Suprapubic skin (tissue), 3 donors: ENCODE results near the gene SYDE2.

ENCODE experiments used
- EP300 ChIP-seq: sonication (generic); formaldehyde crosslinking; IDR thresholded peaks from one replicate; pipeline ENCODE4 v1.6.1; 2017; ENCODE audit warnings: antibody characterized with exemption
- POLR2A ChIP-seq, 2 donors: fragments of 450-650 bp; IDR thresholded peaks; one replicate each; pipeline ENCODE4 v1.6.1; 2017; ENCODE audit warnings: antibody characterized with exemption in 2 of 2, mild to moderate bottlenecking in 2 of 2, moderate library complexity in 2 of 2
- TF ChIP-seq, protein P1 (sequence below), 2 donors: fragments of 200-600 bp in 1 of 2; fragments of 450-650 bp in 1 of 2; sonication (generic) in 1 of 2; IDR thresholded peaks; one replicate each; pipeline ENCODE4 v1.5.1; 2016 to 2019; ENCODE audit warnings: antibody characterized with exemption in 2 of 2, mild to moderate bottlenecking in 1 of 2, moderate library complexity in 1 of 2

DNA sequence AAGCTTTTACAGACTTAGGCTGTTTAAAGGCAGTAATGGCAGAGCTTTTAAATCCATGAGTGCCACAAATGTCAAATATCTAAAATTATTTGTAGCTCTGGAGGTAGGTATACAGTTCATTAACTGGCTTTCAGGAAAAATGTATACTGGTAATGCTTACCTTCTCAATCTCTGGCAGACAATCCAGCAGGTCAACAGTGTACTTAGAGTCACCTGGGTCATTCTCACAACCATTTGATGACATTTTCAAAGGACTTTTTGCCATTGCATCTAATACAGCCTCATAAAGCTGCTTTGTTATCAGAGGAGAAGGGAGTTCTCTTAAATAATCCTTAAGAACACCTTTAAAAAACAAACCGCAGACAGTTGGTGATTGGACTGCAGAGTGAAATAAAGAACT is 31.9 kb downstream of the SYDE2 start:
- TF ChIP-seq, protein P1, sequence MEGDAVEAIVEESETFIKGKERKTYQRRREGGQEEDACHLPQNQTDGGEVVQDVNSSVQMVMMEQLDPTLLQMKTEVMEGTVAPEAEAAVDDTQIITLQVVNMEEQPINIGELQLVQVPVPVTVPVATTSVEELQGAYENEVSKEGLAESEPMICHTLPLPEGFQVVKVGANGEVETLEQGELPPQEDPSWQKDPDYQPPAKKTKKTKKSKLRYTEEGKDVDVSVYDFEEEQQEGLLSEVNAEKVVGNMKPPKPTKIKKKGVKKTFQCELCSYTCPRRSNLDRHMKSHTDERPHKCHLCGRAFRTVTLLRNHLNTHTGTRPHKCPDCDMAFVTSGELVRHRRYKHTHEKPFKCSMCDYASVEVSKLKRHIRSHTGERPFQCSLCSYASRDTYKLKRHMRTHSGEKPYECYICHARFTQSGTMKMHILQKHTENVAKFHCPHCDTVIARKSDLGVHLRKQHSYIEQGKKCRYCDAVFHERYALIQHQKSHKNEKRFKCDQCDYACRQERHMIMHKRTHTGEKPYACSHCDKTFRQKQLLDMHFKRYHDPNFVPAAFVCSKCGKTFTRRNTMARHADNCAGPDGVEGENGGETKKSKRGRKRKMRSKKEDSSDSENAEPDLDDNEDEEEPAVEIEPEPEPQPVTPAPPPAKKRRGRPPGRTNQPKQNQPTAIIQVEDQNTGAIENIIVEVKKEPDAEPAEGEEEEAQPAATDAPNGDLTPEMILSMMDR (IDR thresholded peaks at IDR 0.05), result no peak
- no peak for TF ChIP-seq POLR2A (IDR thresholded peaks at IDR 0.05)
- no peak for TF ChIP-seq EP300
